Body of pancreas (tissue), 4 donors: ENCODE results near the gene BCAS2.

Experiments used
- CTCF ChIP-seq, 7 experiments: fragments of 450-650 bp in 4 of 7; fragments of 200-600 bp in 3 of 7; sonication (generic) in 3 of 7; IDR thresholded peaks; one replicate each; pipeline ENCODE4 v1.5.1; 2016 to 2019; ENCODE audit warnings: antibody characterized with exemption in 7 of 7
- POLR2A ChIP-seq, 3 donors: fragments of 450-650 bp; IDR thresholded peaks; one replicate each; pipeline ENCODE4 v1.6.1; 2016; ENCODE audit warnings: antibody characterized with exemption in 3 of 3, mild to moderate bottlenecking in 2 of 3

GRCh38 chr1:114587203-114587991 is 6.0 kb upstream of the BCAS2 start:
- no peak for TF ChIP-seq CTCF (IDR thresholded peaks at IDR 0.05)
- no peak for TF ChIP-seq POLR2A (IDR thresholded peaks at IDR 0.05)
